ENCODE data around the gene SYNCRIP. TPM values are rescaled to one million over a fixed set of nuclear protein-coding genes. Genes with fewer than 3 reads are reported as not detected.
A peak's percentile ranks its signal among the peaks of the same experiment; 100 is the strongest.
"Not testable (repeated sequence)": the region's sequence is repeated elsewhere in the genome, so short reads cannot be mapped to it uniquely, and the experiment has no call there.

Gene SYNCRIP
- total and polyA plus RNA-seq, 2 donors: 55.5 to 111 TPM

DNA sequence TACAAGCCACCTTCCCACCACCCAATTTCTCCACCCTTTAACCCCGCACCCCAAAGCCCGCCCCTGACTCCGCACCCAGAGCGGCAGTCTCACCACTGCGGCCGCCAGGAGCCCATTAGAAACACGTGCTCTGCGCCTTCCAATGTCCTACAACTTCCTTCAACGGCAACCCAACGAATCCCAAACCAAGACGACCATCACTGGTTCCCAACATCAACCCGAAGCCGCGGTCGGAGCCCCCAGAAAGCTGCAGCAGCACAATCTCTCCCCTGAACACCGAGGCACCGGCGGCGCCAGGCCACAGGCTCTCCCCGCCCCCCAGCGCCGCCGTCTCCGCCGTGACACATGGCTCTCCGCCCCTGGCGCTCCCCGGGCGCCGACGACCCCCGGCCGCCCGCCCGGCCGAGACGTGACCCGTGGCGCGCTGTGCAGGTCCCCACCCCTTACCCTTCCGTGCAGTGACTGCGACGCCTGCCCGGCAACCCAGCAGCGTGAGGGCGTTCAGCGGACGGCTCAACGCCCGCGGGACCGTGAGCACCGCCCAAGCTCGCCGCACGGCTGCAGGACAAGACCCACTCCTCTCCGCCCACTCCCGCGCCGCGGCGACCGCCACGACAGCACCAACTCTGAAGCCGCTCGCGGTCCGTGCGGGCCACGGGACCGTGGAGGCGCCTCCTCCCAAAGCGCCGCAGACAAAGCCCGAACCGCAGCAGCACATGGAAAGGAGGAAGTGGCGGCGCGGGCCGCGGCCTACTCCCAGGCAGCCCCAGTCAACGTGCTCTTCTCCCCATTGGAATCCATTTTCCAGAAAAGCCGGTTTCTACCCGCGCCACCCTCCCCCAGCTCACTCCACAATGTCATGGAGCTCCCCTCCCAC lies 551 bp downstream of the SYNCRIP start:
- Histone ChIP-seq H3K27ac (ENCODE audit: low read depth) (peak overlapping the region; percentile 100), H3K4me1 (ENCODE audit: insufficient read depth) (no peaks in the 10 kb centered on the region), H3K36me3 (ENCODE audit: insufficient read depth) (peaks cover under 1% of the 10 kb centered on the region), H3K4me3 (ENCODE audit: low read depth, low read length) (peak overlapping the region; percentile 95)
- DNase-seq (ENCODE audit: extremely low spot score): no peak
- under 1% methylated on average over 85 of the region's 85 CpGs for WGBS

DNA sequence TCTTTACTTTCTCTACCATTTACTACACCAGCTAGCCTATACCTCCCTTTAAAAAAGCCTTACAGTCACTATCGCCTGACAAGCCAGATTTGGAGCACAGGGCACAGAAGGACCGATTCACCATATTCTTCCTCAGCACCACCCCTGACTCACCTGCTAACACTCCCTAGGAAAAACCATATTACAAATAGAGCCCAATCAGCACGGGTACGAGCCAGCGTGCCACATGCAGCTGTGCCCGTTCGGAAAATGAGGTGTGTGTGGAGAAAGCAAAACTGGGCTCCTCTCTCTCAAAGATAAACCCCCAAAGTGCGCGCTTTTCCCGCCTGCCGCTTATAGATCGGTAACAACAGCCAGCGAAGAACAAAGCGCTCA lies 1.2 kb downstream of the SYNCRIP start:
- Histone ChIP-seq H3K27ac (ENCODE audit: low read depth) (no peak overlapping the region), H3K4me3 (ENCODE audit: low read depth, low read length) (peak overlapping the region; percentile 95), H3K4me1 (ENCODE audit: insufficient read depth) (no peaks in the 10 kb centered on the region), H3K36me3 (ENCODE audit: insufficient read depth) (peaks cover 2% of the 10 kb centered on the region)
- 1% methylated on average over 14 of the region's 14 CpGs for WGBS
- no peak for DNase-seq (ENCODE audit: extremely low spot score)

DNA sequence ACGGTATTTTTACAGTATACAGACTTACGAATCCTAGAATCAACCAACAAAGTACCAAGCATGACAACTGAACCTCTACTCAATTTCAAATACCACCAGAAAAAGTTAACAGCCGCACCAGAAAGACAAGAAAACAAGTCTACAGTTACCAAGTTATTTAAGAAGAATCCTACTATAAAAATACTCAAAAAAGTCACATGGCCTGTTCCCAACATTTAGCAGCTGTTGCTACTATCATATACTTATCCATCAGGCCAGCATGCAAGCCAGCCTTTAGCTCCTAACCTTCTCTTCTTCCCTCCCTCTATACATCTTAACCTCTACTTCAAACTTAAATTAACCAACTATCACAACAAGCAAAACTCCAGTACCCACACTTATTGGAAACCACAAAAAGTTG lies 1.9 kb downstream of the SYNCRIP start:
- Histone ChIP-seq H3K4me3 (ENCODE audit: low read depth, low read length) (no peak overlapping the region), H3K27ac (ENCODE audit: low read depth) (no peak overlapping the region), H3K4me1 (ENCODE audit: insufficient read depth) (no peaks in the 10 kb centered on the region), H3K36me3 (ENCODE audit: insufficient read depth) (peaks cover 2% of the 10 kb centered on the region)
- 22% methylated on average over 3 of the region's 3 CpGs for WGBS
- no peak for DNase-seq (ENCODE audit: extremely low spot score)

DNA sequence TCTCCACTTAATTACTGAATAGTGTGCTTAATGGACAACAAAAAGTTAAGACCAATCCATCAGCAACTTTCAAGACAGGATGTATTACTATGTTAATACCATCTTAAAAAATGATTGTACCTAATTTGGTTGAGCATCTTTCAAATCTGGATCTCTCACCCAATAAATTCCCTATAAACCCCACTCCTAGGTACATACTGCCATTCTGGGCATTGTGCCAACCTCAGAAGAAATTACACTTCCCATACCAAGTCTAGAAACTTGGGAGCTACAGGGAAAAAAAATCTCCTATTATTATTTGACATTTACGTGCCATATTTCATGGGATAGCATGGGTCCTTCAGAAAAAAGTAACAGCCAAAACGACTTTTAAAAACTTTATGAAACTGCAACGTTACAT lies 5.1 kb downstream of the SYNCRIP start:
- DNase-seq (ENCODE audit: extremely low spot score): no peak
- H3K4me1 ChIP-seq (ENCODE audit: insufficient read depth): no peaks in the 10 kb centered on the region
- H3K36me3 ChIP-seq (ENCODE audit: insufficient read depth): peaks cover 6% of the 10 kb centered on the region
- WGBS: 45% methylated on average over 3 of the region's 3 CpGs
- H3K27ac ChIP-seq (ENCODE audit: low read depth): no peak overlapping the region
- H3K4me3 ChIP-seq (ENCODE audit: low read depth, low read length): no peak overlapping the region

DNA sequence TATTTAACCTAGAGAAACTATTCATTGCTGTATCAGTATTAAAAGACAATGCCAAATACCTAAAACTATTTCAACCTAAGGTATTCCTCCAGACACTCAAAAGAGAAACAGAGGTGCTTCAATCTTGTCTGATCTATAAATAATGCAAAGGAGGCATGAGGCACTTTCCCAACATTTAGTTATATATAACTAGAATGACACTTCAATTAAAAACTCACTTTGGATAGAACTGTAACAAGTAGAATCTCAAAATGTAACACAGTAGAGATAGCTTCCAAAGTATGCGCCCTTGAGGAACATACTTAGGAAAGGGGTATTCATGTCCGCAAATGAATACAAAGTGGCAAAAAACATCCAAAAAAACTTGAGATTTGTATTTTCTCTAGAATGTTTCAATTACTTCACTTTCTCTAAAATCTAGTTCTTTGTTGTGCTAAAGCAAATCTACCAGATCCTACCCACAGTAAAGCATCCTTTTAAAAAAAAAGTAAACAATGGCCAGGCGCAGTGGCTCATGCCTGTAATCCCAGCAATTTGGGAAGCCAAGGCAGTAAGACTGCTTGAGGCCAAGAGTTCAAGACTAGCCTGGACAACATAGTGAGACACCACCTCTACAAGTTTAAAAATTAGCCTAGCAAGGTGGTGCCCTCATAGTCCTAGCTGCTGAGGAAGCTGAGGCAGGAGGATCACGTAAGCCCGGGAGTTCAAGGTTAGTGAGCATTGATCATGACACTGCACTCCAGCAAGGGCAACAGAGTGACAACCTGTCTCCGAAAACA lies 10.3 kb downstream of the SYNCRIP start:
- Histone ChIP-seq H3K36me3 (ENCODE audit: insufficient read depth) (peaks cover 8% of the 10 kb centered on the region), H3K4me3 (ENCODE audit: low read depth, low read length) (no peak overlapping the region), H3K4me1 (ENCODE audit: insufficient read depth) (no peaks in the 10 kb centered on the region), H3K27ac (ENCODE audit: low read depth) (no peak overlapping the region)
- WGBS: 94% methylated on average over 6 of the region's 6 CpGs
- no peak for DNase-seq (ENCODE audit: extremely low spot score)

DNA sequence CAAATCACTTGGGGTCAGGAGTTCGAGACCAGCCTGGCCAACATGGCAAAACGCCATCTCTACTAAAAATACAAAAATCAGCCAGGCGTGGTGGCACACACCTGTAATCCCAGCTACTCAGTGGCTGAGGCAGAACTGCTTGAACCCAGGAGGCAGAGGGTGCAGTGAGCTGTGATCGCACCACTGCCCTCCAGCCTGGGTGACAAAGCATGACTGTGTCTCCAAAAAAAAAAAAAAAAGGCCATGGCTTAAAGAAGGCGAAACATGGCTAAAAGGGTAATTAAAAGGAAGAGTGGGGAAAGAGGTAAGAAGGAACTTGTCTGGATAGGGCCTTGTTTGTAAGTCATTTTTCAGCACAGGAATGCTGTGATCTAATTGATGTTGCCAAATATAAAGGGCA lies 11.6 kb downstream of the SYNCRIP start:
- not testable (repeated sequence) for DNase-seq (ENCODE audit: extremely low spot score); H3K36me3 ChIP-seq (ENCODE audit: insufficient read depth); H3K4me1 ChIP-seq (ENCODE audit: insufficient read depth); H3K4me3 ChIP-seq (ENCODE audit: low read depth, low read length); H3K27ac ChIP-seq (ENCODE audit: low read depth)
- WGBS: 97% methylated on average over 5 of the region's 5 CpGs

DNA sequence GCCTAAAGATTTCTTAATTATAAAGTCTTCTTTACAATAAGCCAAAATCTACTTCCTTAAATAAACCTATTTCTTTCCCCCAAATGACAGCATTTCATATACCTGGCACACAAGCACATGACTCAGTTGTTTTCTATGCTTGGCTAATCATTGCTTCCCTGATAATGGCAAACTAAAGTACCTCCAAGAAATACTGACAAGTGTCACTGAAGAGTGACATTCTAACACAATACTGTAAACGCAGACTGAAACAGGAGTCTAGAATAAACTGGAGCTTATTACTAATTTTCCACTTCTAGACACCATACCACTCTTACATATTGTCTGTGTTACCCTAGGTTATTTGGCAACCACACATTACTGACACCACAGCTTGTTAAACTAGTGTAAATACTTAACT lies 14.3 kb downstream of the SYNCRIP start:
- no peak for DNase-seq (ENCODE audit: extremely low spot score)
- H3K36me3 ChIP-seq (ENCODE audit: insufficient read depth): peaks cover 5% of the 10 kb centered on the region
- H3K4me3 ChIP-seq (ENCODE audit: low read depth, low read length): no peak overlapping the region
- H3K4me1 ChIP-seq (ENCODE audit: insufficient read depth): no peaks in the 10 kb centered on the region
- H3K27ac ChIP-seq (ENCODE audit: low read depth): no peak overlapping the region
- 92% methylated on average over 1 of the region's 1 CpG for WGBS

DNA sequence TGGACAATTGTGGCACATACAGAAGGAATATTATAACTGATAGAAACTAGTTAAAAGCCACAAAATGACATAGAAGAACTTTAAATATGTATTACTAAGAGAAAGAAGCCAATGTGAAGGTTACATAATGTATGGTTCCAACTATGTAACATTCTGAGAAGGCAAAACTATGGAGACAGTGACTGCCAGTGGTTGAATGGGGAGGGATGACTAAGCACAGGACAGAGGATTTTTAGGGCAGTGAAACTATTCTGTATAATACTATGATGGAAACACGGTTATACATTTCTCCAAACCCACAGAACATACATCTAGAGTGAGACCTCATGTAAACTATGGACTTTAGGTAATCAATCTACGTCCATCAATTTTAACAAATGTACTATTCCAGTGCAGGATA lies 22.4 kb downstream of the SYNCRIP start:
- H3K4me3 ChIP-seq (ENCODE audit: low read depth, low read length): no peak overlapping the region
- no peak for DNase-seq (ENCODE audit: extremely low spot score)
- 94% methylated on average over 2 of the region's 2 CpGs for WGBS
- no peak overlapping the region for H3K27ac ChIP-seq (ENCODE audit: low read depth)
- H3K36me3 ChIP-seq (ENCODE audit: insufficient read depth): peaks cover 3% of the 10 kb centered on the region
- no peaks in the 10 kb centered on the region for H3K4me1 ChIP-seq (ENCODE audit: insufficient read depth)

DNA sequence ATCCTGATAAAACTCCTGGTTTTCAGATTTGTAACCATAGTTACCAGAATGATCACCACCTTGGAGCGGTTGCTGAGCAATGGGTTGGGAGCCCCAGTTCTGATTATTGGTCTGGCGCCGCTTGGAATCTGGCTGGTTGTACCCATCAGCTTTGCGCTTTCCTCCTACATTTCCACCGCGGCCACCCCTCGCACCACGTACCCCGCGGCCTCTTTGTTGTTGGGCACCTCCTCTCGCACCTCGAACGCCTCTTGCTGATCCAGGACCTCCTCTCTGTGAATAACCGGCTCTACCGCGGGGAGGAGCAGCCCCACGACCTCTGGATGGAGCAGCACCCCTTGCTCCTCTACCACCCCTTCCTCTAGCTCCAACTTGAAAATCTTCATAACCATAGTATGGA lies 27.9 kb downstream of the SYNCRIP start:
- DNase-seq (ENCODE audit: extremely low spot score): no peak
- Histone ChIP-seq H3K4me1 (ENCODE audit: insufficient read depth) (no peaks in the 10 kb centered on the region), H3K27ac (ENCODE audit: low read depth) (no peak overlapping the region), H3K4me3 (ENCODE audit: low read depth, low read length) (no peak overlapping the region), H3K36me3 (ENCODE audit: insufficient read depth) (peaks cover 7% of the 10 kb centered on the region)
- WGBS: 98% methylated on average over 17 of the region's 17 CpGs

DNA sequence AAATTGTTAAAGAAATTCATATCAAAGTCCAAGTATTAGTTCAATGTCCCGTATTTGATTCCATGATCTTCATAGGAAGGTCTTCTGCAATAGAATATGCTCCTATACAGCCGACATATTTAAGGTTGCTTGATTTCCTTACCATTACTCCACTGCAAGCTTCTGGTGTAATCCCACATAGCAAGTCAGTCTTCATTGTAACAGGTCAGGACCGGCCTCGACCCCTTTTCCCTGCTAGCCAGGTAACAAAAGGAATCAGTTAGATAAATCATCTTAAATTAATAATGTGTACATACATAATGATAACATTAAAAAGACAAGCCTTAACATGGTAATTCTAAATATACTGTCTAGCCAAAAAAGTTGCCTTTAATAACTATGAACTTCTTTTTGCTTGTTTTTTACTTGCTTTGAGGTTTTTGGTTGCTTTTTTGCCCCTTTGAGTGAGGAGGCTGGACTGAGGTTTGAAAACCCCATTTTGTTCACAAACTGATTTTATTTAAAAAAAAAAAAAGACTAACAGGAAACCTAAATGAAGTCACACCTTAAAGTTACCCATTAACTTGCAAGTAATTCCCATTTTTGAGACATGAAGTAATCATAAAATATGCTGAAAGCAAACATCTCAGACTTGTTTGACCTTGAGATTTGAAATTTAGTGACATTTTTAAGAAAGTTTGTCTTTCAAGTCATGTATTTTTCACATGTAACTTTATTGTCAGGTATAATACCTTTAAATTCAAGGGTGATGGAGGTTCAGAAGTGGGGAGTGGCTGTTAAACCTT lies 29.8 kb downstream of the SYNCRIP start:
- Histone ChIP-seq H3K4me1 (ENCODE audit: insufficient read depth) (no peaks in the 10 kb centered on the region), H3K4me3 (ENCODE audit: low read depth, low read length) (no peak overlapping the region), H3K27ac (ENCODE audit: low read depth) (no peak overlapping the region), H3K36me3 (ENCODE audit: insufficient read depth) (peaks cover 7% of the 10 kb centered on the region)
- 91% methylated on average over 4 of the region's 4 CpGs for WGBS
- DNase-seq (ENCODE audit: extremely low spot score): no peak

DNA sequence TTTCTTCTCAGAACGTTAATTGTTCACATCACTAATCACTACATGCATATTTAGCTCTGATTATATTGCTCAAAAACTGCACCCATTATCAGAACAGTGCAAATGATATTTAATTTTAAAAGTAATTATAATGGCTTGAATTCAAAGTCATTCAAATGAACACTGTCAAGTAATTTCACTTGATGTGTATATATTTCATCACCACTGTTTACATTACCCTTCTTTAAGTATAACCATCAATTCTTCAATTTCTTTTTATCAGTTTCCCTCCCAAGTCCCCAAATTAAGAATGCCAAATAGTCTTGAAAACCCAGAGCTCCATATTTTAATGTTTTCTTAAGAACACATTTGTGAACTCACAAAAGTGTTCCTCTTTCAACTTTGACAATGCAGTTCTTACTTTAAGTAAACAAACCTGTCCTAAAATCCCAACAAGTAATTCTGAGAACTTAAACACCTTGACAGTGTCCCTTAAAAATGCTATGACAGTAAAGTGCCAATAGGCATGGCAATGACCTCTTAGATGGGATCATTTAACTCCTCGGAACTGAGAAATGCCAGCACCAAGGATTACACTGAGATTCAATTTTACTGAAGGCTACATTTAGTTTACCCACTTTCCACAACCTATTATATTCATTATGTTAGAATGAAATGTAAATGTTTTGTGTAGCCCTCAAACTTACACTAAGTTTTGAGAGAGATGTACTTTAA lies 32.3 kb downstream of the SYNCRIP start:
- Histone ChIP-seq H3K4me1 (ENCODE audit: insufficient read depth) (no peaks in the 10 kb centered on the region), H3K4me3 (ENCODE audit: low read depth, low read length) (no peak overlapping the region), H3K27ac (ENCODE audit: low read depth) (no peak overlapping the region), H3K36me3 (ENCODE audit: insufficient read depth) (peaks cover 7% of the 10 kb centered on the region)
- no peak for DNase-seq (ENCODE audit: extremely low spot score)
- WGBS: 76% methylated on average over 2 of the region's 2 CpGs

DNA sequence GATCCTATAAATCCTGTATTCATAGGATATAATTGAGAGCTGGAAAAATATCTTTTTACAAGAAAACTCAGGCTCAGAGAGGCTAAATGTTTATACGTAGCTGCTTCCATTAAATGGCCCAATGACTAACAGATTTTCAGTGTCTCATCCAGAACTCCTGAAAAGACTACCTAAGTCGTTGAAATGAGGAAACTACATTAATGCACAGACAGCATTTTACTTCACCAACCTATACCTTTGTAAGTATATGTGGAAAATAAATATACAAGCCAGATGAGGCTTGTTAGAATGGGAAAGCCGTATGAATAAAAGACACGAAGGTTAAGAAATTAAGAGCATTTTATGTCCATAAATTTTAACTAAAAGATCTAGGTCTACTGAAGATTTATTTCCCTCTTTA lies 40.6 kb downstream of the SYNCRIP start:
- no peak for DNase-seq (ENCODE audit: extremely low spot score)
- no peaks in the 10 kb centered on the region for H3K4me1 ChIP-seq (ENCODE audit: insufficient read depth)
- WGBS: 84% methylated on average over 4 of the region's 4 CpGs
- no peaks in the 10 kb centered on the region for H3K36me3 ChIP-seq (ENCODE audit: insufficient read depth)
- no peak overlapping the region for H3K4me3 ChIP-seq (ENCODE audit: low read depth, low read length)
- H3K27ac ChIP-seq (ENCODE audit: low read depth): no peak overlapping the region

DNA sequence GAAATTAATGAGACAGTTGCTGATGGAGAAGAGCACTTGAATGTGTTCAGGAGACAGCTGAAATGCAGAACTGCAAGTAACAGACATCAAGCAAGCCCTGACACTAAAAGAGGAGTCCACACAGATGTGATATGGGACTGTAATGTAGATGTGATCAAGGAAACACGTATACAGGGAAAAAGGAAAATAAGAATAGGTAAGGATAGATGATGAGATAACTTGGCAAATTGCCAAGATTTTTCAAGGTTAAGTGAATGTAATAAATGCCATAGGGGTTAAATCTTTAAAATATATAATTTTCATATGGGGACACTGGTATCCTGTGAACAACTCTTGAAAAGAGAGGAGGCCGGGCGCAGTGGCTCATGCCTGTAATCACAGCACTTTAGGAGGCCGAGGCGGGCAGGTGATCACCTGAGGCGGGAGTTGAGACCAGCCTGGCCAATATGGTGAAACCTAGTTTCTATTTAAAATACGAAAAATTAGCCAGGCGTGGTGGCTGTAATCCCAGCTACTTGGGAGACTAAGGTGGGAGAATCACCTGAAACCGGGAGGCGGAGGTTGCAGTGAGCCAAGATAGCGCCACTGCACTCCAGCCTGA lies 41.9 kb downstream of the SYNCRIP start:
- H3K36me3 ChIP-seq (ENCODE audit: insufficient read depth): no peaks in the 10 kb centered on the region
- 86% methylated on average over 11 of the region's 11 CpGs for WGBS
- H3K4me3 ChIP-seq (ENCODE audit: low read depth, low read length): no peak overlapping the region
- DNase-seq (ENCODE audit: extremely low spot score): no peak
- no peaks in the 10 kb centered on the region for H3K4me1 ChIP-seq (ENCODE audit: insufficient read depth)
- no peak overlapping the region for H3K27ac ChIP-seq (ENCODE audit: low read depth)
